CD4-positive, alpha-beta T cell treated with Interleukin-4 for 1 hour (primary cell): Measurements from ENCODE around the gene CBX4.

Experiments
- DNase-seq, 2 donors: peaks; one replicate each; pipeline ENCODE4 v3.0.0-alpha.2; 2020 to 2022

The CBX4 gene

DNA sequence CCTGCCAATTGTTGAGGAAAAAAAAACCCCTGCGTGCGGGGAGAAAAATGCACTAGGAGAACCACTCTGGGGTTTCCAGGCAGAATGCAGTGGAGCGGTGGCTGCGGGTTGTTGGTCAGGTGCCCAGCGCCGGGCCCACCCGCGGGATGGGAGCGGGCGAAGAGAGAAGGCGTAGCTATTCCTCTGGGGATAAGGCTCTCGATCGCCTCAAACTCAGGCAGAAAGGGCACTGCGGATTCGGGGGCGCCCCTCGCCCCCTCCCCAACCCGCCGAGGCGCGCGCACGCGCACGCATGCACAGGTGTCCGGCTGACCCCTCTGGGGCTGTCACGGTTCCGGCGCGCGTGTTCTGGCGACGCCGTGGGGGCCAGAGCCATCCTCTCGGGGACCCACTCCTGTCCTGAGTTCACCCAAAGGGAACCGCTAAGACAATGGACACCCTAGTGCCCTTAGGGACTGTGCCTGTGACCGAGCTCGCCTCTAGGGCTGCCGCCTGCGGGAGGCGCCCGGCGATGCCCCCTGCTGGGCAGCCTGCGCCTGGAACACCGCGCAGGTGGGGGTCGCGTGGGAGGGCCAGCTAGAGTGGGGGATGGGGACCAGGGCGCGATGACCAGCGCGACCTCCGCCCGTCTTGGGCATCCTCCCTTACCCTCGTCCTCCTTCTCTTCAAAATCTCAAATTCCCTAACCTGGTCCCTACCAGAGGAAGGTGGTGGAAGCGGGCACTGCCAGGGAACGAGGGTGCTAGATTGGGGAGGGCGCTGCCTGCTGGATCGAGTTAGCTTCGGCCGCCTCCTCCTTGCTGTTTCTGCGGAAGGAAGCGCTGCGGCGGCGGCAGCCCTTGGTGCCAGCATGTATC, 28.0 kb downstream of the CBX4 start:
- DNase-seq, result peak in 1 of 2 donors; percentile 30

DNA sequence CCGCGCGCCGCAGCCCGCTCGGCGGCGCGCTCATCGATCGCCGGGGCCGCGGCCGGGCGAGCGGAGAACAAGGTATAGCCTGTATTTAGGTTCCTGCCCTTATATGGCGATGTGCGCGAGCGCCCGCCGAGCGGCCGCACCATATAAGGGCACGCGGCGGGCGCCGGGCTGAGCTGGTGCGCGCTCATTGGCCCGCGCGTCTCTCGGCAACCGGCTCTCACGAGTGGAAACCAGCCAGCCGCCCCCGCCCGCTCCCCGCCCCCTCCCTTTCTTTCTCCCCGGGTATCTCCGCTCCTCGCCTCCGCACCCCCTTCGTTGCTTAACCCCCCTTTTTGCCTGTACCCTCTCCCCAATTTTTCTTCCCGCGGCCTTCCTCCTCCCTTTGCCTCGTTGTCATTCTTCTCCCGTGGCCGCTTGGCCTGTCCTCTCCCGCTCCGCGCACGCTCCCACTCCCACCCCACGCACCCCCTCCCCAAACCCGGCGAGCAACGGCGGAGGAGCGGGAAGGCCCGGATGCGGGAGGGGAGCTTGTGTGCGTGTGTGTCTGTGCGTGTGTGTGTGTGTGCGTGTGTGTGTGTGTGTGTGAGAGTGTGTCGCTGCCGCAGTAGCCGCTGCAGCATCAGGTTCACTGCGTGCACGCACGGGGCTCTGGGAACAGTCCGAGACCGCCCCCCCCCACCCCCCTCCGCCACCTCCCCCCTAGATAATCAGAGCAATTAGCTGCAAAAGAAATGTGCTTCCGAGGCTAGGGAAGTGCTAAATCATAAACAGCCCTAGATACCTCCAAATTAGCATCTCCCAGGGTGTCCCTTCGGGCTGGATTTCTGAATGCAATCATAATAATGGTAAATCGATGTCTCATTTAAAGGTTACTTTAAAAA, 28.9 kb downstream of the CBX4 start:
- peak; percentile 81 to 85 for DNase-seq

DNA sequence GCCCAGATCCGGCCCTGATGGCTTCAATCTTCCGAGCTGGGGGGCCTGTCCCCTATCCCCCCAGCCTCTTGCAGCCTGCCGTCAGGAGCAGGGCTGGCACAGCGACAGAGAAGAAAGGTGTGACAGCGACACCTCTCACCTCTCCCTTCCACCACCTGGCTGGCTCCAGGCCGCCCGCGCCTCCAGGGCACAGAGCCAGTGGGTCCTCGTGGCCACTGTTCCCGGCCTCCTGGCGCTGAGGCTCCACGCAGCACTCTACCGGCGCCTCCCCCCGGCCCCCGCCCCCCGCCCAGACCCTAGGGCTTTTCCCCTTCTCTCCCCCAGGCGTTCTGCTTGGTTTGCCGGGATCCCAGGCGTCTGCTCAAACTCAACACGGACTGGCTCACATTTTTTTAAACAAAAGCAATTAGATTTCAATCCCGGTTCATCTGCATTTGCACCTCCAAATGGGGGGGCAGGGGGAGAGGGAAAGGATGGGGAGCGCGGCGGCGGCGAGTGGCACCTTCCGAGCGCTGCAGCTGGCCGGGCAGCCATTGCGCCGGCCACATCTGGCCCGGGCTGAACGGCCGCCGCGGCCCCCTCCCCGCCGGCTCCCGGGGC, 29.6 kb downstream of the CBX4 start:
- no peak for DNase-seq

DNA sequence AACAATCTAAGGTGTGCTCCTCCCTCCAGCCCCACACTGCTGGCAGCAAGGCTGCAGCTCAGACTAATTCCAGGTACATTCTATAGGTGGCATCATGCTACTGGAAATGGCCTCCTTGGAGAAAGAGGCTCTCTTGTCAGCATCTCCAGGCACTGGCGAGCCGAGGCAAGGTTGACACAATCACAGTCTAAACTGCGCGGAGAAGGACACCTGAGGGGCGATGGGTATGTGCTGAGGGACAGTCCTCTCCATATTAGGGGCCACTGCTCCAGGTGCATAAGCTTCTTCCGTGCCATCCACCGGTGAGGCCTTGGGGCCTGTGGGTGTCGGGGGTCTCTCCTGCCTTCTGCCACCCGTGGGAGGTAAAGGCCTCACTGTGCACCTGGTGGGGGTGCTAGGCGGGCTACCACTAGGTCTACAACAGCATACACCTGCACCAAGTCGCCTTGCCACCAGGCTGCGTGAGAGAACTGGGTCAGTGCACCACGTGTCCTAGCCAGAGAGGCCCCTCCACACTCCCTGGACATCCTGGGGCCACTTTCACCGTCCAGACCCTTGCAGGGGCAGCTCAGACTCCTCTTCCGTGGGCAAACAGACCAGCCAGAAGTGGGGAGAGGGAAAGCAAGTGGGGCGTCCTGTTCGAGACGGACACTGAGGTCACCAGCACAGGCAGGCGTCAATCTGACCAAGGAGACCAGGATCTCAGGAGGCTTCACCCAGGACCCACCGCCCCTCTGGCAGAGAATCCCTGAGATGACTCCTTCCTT, 30.3 kb downstream of the CBX4 start:
- DNase-seq, result no peak

DNA sequence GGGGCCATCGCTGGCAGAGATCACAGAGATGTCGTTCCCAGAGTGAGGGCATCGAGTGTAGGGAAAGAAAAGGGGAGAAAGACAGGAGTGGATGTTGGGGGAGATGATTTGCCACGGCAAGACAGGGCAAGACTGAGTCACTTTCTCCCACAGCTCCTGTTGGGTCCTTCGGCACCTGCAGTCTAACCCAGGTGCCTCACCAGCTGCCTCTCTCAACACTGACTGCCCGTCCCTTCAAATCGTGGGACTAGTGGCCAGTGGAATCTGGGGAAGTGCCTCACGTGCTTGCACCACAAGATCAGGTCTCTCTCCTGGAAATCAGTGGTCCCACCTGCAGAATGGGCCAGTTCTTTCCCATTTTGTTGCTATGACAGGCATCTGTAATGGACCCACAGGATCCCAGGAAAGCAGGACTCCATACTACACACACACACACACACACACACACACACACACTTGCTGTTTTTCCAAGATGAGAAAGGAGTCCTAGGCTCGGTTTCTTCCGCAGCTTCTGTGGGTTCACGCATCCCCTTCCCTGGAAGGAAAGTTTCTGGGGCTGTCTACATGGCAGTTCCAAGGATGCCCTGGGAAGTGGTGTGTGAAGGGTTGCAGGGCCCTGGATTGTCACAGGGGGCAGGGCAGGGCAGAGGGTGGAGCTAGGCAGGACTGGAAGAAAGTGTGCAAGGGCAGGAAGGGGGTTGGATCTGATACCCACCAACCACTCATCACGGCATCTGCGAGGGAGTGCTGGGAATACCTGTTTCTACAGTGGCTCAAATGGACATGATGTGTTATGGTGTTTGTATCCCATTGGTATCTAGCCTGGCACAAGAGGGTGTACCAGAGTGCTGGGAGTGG, 32.1 kb downstream of the CBX4 start:
- DNase-seq, result no peak

DNA sequence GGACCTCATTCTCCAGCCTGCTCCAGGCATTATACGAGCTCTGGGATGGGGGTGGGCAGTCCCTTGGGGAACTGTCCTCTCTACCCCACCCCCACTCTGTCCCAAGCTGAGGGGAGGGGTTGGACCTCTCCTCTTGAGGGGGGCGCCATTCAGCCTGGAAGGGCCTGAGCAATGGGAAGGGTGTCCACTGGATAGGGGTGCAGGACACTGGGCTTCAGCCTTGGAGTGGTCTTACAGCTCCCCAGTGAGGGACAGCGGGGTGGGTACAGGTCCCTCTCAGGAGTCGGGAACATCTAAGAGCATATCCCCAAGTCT, 32.8 kb downstream of the CBX4 start:
- no peak for DNase-seq

DNA sequence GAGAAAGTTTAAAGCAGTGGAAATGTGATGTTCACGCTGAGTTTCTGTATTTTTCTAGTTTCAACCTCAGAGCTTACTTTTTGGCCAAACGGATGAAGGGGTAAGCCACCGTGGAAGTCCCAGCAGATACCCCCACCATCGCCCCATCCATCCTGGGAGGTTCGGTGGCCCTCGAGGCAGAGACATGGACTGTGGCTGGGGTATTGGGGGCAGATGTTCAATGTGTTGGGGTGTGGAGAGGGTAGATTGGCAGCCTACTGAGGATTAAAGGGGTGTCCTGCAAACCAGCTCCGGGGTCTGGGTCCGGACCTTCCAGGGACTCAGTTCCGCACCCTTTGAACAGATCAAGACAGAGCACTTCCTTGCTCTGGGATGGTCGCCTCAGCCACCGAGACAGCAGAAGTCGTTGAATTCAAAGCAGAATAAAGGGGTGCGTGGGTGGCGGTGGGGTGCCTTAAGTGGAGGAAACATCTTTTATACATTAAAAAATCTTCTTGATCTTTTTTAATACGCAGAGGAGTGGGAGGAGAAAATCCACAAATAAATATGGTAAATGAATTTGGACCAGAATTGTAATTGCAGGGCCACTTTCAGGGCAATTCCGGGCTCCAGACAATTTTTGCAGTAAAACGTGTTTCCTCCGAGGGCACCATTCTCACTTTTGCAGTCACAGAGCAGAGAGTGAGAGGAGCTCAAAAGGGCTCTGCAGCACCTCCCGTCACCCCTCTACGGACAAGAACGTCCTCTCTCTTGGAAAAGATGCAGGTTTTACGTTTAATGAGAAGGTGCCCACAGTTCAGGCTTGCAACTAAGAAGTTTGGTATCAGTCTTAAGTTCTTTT, 34.2 kb downstream of the CBX4 start:
- DNase-seq, result no peak

DNA sequence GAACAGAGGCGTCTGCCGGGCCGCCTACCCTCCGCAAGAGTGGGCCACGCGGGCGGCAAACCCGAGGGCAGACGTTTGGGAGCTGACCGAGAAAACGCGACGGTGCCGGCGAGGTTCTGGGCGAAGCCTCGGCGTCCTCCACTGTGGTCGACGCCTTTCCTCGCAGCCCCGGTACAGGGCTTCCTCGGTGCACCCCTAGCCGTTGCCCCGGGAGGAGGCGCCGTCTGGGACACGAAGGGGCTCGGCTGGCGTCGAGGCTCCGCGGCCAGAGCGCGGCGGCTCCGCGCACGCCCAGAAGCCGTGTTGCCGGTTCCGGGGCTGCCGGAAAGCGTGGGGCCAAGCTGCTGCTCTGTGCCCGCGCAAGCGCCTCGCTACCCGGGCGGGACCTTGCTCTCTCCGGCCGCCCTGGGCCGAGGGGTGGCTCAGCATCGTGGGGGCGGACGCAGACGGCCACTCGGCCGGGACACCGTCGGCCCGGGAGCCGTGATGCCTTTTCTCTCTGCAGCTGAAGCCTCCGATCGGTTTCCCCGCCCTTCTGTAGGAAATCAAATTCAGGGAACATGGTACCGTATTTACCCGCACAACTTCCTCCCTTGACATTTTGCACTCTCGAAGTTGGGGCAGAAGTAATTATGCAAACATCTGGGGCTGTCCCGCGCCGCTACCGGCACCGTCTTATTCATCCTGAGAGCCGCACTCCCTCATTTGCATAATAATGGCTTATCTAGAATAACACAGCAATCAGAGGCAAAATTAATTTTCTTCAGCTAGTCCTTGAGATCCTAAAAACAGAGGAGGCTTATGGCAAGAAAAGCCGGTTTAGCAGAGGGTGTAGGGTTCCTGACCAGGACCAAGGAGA, 35.0 kb downstream of the CBX4 start:
- peak; percentile 56 to 62 for DNase-seq

DNA sequence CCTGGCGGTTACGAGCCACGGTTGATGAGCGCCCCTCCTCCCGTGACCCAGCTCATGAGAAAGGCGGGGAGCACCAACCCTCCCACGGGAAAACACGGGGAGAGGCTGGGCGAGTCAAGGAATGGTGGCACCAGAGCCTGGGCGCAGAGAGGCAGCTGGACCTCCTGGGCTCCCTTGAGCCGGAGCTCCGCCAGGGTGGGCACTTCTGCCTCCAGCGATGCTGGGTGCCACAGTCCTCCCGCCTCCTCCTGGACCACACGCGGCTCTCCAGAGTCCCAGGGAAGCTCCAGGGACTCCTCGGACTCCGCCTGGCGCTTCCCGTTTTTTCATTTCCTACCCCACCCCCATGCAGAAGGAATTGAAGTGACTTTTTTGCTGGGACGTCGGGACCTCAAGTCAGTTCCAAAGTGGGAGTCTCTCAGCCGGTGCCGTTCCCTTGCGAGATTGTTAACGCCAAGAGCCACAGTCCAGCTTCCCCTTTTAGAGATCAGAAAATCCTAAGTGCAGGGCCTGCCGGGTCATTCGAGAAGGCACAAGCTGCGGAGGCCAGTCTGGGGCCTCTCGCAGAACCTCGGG, 35.7 kb downstream of the CBX4 start:
- no peak for DNase-seq

DNA sequence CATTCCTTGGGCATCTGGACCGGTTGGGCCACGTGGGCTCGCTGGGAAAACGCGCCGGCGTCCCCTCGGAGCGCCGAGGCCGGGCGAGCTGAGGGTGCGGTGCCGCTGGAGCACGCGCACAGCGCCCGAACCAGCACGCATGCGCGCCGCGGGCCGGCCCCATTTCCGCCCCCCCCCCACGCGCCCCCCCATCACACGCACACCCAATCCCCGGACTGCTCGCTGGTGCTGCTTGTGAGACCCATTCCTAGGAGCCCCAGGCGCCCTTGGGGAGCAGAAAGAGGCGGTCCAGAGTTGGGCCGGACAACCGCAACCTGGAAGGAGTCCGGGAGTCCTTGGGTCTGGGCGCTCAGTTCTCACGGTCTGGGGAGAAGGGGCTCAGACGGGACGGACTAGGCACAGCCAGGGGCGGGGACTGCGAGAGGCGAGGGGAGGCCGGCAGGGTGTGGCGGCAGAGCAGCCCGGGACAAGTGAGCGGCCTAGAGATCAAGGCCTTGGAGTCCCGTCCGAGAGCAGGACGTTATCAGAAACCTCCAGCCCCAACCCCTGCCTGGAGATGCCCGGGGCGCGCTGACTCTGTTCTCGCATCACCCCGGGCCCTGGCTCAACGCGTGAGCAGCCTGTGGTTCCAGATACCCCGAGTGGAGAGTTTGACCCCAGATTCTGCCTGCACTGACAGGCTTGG, 36.4 kb downstream of the CBX4 start:
- DNase-seq, result no peak

DNA sequence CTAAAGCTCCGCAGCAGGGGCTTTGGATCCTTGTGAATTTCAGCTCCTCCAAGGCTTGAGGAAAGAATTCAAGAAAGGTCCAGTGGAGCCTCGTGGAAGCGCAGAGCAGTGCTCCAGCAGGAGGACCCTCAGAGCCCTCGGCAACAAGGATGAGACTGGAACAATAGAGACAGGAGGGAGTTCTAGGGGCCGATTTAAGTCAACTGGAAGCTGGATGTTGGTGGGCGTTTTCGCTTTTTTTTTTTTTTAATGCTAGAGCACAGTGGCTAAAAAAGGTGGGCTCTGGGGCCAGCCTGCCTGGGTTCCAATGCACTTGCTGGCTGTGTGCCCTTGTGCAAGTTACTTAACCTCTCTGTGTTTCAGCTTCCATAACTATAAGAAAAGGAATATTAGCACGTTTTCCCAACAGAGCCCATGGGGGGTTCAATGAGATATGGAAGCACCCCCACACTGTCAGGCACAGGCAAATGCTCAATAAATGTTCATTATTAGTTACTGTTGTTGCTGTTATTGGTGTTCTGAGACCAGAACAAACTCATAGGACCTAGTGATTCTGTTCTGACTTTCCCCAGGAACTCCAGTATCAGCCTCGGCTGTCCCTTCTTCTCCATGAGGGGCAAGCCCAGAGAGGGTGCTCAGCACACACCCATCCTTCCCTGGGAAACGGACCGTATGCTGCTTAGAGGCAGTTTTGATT, 37.1 kb downstream of the CBX4 start:
- DNase-seq, result no peak

DNA sequence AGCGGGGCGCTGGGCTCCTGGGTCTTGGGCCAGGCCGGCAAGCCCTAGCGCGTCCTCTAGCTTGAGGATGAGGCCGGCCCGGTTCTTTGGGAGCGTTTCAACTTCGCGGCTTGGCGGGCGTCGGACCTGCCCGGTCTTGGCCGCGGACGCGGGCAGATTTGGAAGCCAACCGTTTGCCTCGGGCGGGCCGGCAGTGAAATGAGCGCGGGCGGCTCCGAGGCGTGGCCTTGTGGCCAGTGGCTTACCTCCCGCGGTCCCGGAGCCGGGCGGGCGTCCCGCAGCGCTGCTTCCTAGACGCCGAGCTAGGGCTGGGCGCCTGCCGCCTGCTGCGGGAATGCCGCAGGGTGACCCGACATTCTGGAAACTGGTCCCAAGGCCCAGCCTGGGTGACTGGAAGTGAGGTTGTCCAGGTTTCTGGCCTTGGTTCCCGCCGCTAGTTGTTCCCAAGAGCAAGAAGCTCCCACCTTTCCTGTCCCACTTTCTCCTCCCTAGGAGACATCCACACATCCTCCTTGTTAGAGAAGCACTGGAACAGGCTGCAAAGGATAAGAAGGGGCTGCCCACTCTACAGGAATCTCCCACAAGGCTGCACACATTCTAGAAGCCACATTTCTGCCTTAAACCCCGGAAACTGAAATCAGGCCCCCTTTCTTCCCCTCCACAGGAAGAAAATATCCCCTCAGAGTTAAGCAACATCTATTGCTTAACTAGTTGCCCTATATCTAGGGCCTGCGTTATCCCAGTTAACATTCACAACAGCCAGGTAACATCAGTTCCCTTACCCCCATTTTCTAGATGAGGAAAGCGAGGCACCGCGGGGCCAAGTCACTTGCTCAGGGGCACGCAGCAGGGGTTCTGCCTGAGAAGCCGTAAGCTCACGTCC, 37.8 kb downstream of the CBX4 start:
- no peak for DNase-seq

DNA sequence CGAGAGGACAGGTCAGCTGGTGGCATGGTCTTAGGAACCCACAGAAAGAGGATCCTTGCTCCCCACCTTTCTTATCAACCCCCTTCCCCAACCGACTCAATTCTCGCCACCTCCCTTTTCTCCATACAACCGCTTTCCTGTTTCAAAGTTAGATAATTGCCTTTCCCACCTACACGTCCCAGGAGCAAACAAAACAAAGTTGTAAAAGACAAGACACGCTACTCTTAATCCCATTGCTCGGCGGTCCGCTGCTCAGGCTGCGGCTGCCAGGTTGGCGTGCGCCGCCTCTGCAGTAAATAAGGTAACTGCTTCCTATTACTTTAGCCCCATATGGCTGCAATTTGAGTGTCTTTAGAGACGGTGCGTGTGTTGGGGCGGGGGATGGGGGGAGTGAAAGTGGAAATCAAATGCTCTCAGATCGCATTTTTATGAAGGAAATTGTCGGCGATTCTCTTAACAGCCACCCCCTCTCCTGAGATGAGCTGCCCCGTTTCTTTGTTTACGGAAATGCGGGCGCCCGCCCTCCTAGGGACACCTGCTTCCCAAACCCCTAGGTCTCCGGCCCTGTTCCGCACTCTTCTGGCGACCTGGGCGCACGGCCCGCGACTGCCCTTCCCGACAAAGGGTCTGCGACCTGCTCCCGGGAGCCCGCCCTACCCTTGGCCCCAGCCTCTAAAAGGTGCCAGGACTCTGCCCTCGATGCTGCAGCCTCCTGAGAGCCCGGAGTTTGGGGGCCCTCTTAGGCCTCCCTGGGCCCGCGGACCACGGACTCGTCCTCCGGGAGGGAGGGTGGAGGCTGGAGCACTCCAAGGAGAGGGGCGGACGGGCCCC, 38.7 kb downstream of the CBX4 start:
- DNase-seq, result peak; percentile 34 to 59

DNA sequence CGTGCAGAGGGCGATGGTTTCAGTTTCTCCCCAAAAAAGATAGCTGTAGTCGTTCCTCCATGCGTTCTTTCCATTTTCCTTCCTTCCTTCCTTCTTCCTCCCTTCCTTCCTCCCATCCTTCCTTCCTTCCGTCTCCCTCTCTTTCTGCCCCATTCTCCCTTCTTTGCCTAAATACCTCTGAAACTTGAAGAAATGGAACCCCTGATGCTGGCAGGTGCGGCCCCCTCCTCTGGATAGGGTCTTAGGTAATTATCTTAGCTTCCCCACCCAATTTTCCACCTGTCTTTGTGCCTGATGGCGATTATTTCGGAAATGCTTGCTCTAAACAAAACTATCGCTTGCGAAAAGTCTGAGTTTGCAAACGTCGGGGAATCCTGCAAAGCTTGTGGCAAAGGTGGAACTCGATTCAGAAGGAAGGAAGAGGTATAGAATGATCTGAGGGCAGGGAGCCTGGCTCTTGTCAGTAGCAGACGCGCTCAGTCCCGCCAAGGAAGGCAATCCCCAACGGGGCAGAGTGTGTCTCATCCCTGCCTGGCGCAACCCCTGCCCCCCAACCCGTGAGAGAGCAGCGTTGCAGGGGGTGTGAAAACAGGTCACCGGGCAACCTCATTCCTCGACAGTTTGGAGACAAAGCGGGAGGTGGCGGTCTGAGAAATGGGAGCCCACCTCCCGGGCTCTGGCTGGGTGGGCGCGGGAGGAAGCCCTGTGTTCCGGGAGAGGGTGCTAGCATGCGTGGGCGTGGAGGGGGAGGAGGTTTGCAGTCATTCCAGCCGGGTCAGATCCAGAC, 39.5 kb downstream of the CBX4 start:
- no peak for DNase-seq

DNA sequence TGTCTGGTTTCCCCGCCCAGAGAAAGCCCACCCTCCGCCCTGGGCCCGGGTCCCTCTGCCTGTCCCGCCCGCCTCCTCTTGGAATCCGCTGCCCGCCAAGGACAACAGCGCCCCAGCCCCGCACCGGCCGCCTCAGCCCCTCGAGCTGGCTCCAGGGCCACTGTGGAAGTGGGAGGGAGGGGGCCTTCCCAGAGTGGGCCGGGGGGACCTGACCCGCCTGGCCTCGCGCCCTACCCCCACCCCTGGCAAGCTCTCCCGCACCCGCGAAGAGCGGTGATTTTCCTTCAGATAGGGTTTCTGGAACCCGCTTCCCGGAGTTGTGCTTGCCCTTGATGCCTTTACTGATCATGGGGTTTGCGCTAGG, 40.1 kb downstream of the CBX4 start:
- no peak for DNase-seq
